ENCODE measurements around the gene HMBS.
"Not testable (repeated sequence)": the region's sequence is repeated elsewhere in the genome, so short reads cannot be mapped to it uniquely, and the experiment has no call there.

Gene HMBS

DNA sequence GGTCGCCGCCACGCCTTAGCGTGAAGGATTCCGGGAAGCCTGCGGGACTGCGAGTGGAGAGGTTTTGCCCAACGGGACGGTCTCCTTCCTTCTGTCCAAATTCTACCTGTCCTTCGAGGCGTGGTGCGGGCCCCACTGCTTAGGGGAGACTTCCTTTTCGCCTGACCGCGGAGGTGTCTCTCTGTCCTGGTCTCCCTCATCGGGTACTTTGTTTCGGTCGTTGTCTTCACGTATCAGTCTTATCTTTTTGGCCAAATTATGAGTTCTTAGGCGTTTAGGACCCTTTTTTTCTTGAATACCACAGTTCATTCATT, 37.1 kb downstream of the HMBS start:
- no peak for DNase-seq

DNA sequence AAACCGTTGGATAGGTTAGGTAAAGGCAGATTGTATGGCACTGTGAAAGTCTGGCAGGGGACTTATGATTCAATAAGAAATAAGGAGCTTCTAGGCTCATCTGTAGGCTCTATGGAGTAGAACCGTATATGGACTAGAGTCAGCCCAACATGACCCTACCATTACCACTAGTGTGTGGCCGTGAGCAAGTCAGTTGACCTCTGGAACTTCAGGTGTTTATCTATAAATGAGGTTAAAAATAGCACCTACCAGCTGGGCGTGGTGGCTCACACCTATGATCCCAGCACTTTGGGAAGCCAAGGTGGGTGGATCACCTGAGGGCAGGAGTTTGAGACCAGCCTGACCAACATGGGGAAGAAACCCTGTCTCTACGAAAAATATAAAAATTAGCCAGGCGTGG, 41.1 kb downstream of the HMBS start:
- DNase-seq, result no peak

DNA sequence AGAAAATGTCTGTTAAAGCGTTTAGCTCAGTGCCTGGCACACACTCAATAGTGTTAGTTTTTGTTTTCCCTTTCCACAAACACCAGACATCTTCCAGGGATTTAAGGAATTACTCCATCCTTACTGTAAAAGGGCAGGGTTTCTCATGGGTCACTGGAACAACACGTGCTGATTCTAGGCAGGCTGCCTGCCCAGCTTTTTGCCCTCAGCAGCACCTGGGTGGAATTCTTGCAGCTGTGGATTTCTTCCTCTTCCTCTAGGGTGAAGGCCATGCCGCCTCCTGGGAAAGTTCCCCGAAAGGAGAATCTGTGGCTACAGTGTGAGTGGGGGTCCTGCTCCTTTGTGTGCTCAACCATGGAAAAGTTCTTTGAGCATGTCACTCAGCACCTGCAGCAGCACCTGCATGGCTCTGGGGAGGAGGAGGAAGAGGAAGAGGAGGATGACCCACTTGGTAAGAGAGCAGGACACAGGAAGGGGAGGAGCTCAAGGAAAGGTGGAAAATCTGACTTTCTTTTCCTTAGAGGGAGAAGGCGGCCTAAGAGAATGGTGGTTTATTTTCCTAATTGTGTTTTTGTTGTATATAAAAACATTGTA, 42.1 kb downstream of the HMBS start:
- no peak for DNase-seq

DNA sequence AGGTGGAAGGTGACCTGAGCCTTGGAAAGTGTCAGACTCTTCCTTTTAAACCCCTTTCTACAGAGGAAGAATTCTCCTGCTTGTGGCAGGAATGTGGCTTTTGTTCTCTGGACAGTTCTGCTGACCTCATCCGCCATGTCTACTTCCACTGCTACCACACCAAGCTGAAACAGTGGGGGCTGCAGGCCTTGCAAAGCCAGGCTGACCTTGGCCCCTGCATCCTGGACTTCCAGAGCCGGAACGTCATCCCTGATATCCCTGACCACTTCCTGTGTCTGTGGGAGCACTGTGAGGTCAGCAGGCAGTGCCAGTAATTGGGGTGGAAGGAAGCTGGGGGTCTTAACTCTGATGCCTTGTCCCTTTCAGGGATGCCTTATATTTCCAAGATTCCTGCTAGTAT, 46.0 kb downstream of the HMBS start:
- no peak for DNase-seq

DNA sequence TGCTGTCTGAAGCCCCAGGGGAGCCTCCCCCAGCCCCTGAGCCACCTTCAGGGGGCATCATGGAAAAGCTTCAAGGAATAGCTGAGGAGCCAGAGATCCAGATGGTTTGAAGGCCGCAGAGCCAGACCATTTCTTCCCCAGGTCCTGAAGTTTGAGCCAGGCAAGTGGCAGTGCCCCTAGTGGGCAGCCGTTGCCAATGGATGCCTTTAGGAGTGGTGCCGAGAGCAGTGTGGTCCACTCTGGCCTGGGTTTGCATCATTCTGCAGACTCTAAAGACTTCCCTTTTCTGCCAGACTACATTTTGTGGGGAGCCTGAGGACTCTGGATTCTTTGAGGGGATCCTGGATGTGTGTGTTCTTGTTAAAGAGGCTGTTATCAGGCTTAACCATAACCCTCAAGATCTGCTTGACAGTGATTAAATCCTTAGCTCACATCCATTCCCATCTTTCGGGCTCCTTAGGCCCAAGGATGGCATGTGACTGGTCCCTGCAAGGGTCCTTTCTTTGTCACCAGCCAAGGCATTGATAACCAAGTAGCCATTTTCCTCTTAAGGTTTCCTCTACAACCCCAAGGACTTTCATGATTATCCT, 49.8 kb downstream of the HMBS start:
- no peak for DNase-seq

DNA sequence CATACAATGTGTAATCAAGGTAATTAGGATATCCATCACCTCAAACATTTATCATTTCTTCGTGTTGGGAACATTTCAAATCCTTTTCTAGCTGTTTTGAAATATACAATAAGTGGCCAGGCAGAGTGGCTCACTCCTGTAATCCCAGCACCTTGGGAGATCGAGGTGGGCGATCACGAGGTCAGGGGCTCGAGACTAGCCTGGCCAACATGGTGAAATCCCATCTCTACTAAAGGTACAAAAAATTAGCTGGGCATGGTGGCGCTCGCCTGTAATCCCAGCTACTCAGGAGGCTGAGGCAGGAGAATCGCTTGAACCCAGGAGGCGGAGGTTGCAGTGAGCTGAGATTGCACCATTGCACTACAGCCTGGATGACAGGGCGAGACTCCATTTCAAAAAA, 54.6 kb downstream of the HMBS start:
- DNase-seq, result not testable (repeated sequence)
